NCI-H82 (cell line): ENCODE data around the gene DUSP22.
"Not testable (repeated sequence)": the region's sequence is repeated elsewhere in the genome, so short reads cannot be mapped to it uniquely, and the experiment has no call there.

Source experiments
- DNase-seq: peaks from one replicate; lab custom pipeline; 2025; lab: John Stamatoyannopoulos, UW

DUSP22 gene

GRCh38 chr6:364609-365540, 72.6 kb downstream of the DUSP22 start:
- DNase-seq: no peak

- DNase-seq: no peak
Measured at GRCh38 chr6:365835-366234, 73.5 kb downstream of the DUSP22 start.

- DNase-seq: no peak
Measured at GRCh38 chr6:366389-367297, 74.4 kb downstream of the DUSP22 start.

GRCh38 chr6:367298-367794, 75.1 kb downstream of the DUSP22 start:
- no peak for DNase-seq

- no peak for DNase-seq
Measured at GRCh38 chr6:367891-368630, 75.8 kb downstream of the DUSP22 start.

GRCh38 chr6:369559-370431, 77.5 kb downstream of the DUSP22 start:
- DNase-seq: no peak

- DNase-seq: no peak
Measured at GRCh38 chr6:370555-370954, 78.3 kb downstream of the DUSP22 start.

GRCh38 chr6:371851-372250, 79.6 kb downstream of the DUSP22 start:
- DNase-seq: not testable (repeated sequence)

GRCh38 chr6:372336-372911, 80.1 kb downstream of the DUSP22 start:
- no peak for DNase-seq

GRCh38 chr6:373031-373430, 80.7 kb downstream of the DUSP22 start:
- no peak for DNase-seq

- no peak for DNase-seq
Measured at GRCh38 chr6:373773-374724, 81.8 kb downstream of the DUSP22 start.

- DNase-seq: no peak
Measured at GRCh38 chr6:374956-375355, 82.7 kb downstream of the DUSP22 start.

- DNase-seq: no peak
Measured at GRCh38 chr6:376827-377640, 84.7 kb downstream of the DUSP22 start.

- not testable (repeated sequence) for DNase-seq
Measured at GRCh38 chr6:377641-378020, 85.3 kb downstream of the DUSP22 start.

GRCh38 chr6:378090-378957, 86.0 kb downstream of the DUSP22 start:
- DNase-seq: no peak

- no peak for DNase-seq
Measured at GRCh38 chr6:378958-379409, 86.7 kb downstream of the DUSP22 start.

- DNase-seq: no peak
Measured at GRCh38 chr6:379410-380181, 87.3 kb downstream of the DUSP22 start.
